ENCODE results near the gene EXD2.

DNA sequence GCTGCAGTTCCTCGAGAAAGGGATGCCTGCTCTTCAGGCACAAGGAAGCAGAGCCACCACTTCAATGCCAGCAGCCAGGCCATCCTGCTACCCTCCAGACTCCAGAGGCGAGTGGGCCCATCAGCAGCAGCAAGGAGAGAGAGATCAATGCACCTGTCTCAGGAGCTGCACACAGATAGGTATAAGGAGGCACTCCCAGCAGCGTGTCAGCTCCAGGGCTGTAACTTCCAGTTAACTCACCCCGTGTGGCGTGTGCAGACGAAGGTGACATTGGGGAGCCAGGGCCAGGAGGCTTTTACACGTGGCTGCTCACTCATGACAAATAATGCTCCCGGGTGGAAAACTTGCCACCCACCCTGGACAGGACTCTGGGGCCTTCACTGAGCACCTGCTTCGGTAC is 92.9 kb downstream of the EXD2 start:
- TF ChIP-seq, protein P1, sequence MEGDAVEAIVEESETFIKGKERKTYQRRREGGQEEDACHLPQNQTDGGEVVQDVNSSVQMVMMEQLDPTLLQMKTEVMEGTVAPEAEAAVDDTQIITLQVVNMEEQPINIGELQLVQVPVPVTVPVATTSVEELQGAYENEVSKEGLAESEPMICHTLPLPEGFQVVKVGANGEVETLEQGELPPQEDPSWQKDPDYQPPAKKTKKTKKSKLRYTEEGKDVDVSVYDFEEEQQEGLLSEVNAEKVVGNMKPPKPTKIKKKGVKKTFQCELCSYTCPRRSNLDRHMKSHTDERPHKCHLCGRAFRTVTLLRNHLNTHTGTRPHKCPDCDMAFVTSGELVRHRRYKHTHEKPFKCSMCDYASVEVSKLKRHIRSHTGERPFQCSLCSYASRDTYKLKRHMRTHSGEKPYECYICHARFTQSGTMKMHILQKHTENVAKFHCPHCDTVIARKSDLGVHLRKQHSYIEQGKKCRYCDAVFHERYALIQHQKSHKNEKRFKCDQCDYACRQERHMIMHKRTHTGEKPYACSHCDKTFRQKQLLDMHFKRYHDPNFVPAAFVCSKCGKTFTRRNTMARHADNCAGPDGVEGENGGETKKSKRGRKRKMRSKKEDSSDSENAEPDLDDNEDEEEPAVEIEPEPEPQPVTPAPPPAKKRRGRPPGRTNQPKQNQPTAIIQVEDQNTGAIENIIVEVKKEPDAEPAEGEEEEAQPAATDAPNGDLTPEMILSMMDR (conservative IDR thresholded peaks at IDR 0.05) = no peak
- no peak for TF ChIP-seq ZFX (IDR thresholded peaks at IDR 0.05)
